GM21367 (cell line): ENCODE results near the gene SNX27.

Experiments used
- ATAC-seq: cut with Tn5 transposase; IDR thresholded peaks from one replicate; pipeline ENCODE4 v1.9.1; 2021; ENCODE audit not compliant: unreplicated experiment

SNX27 gene

DNA sequence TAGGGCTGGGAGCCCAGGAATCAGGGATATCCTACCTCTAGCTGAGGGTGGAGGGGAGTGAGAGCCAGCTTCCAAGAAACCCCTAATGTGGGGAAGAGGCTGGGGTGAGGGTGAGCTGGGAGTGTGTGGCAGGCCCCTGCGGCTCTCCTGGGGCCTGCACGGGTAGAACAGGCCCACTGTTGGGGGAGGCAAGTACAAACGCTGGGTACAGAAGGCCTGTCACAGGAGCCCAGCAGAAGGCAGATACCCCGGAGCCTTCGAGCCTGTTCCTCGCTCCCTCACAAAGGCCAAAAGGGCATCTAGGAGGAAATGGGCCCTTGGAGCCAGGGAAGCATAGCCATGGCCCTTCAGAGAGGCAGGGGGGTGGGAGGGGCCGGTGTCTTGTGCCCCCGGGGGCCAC is 91.1 kb downstream of the SNX27 start:
- ATAC-seq: no peak

DNA sequence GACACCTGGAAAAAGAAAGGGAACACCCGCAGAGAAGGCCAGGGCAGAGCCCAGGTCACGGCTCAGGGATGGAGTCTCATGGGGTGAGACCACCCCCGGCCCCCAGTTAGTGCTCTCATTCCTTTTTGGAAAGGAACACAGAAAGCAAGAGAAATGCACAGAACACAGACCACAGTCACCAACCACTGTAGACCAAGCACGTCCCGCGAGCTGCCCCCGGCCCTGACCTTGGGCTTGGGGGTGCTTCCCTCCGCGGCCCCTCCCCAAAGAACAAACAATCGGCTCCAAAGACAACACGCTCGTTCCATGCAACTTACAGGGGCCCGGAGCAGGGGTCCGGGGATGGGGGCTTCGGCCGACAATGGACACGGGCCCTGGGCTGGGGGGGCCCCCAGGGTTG is 92.0 kb downstream of the SNX27 start:
- no peak for ATAC-seq

GRCh38 chr1:151704246-151704645 is 92.4 kb downstream of the SNX27 start:
- no peak for ATAC-seq

- no peak for ATAC-seq
These were observed 93.3 kb downstream of the SNX27 start for GRCh38 chr1:151705146-151705545.

DNA sequence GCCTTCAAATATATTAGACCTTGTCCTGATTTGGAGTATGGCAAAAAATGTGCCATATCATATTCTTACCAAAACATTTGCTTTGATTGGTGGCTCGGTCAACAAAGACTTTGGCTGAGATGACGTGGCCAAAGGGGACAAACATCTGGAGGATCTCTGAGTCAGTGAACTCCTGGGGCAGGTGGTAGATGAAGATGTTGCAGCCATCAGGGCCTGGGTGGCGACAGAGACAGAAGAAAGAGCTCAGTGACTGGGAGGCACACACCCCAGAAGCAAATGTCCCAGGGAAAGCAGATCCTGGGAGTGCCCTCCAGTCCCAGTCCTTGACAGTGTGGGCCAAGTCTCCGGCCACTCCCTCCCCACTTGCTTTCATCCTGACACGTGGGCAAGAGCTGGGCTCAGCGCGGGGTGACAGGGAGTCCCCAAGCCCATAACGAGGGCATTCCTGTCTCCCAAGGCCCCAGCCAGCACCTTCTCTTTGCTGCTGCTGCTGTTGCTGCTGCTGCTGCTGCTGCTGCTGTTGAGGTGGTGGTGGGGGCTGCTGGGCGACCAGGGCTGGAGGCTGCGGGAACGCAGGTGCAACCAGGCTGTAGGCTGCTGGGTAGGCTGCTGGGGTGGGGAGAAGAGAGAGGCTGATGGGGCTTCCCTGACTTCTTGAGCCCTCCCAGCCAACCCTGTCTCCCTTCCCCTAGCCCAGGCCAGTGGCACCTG is 94.1 kb downstream of the SNX27 start:
- ATAC-seq: no peak

GRCh38 chr1:151706464-151707415 is 94.9 kb downstream of the SNX27 start:
- ATAC-seq: no peak

DNA sequence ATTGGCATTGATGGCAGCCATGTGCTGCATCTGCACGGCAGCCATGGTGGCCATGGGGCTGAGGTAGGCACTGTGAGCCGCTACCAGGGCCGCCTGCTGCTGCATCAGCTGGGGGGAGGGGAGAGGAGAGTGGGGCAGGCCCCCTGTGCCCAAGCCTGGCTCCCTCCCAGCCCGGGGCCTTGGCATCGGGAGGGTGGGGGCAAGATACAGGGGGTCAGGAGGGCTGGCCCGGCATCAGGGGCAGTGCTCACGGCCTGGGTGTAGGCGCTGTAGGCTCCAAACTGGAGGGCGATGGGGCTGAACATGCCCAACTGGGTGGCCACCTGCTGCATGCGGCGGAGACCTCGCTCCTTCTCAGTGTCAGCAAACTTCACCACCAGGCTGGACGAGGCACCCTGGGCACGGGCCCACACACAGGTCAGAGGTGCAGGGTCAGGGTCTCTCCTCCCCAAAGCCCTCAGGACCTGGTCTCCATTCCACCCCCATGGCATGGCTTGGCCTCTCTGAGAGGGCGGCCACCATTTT is 95.8 kb downstream of the SNX27 start:
- ATAC-seq: no peak

DNA sequence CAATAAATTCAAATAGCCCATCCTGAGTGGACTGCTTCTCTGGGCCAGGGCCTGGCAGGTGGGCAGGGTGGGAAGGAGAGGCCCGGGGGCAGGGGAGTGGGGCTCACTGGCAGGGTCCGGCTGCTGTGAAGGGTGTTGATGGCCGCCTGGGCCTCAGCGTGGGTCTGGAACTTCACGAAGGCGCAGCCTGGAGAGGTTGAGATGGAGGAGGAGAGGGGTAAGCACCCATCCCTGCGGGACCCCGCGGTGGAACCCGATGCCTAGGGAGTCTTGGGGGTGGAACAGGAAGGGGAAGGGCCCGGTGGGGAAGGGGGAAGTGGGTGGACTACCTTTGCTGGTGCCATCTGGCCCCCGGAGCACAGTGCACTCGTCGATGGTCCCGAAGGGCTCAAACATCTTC is 97.0 kb downstream of the SNX27 start:
- ATAC-seq: no peak

DNA sequence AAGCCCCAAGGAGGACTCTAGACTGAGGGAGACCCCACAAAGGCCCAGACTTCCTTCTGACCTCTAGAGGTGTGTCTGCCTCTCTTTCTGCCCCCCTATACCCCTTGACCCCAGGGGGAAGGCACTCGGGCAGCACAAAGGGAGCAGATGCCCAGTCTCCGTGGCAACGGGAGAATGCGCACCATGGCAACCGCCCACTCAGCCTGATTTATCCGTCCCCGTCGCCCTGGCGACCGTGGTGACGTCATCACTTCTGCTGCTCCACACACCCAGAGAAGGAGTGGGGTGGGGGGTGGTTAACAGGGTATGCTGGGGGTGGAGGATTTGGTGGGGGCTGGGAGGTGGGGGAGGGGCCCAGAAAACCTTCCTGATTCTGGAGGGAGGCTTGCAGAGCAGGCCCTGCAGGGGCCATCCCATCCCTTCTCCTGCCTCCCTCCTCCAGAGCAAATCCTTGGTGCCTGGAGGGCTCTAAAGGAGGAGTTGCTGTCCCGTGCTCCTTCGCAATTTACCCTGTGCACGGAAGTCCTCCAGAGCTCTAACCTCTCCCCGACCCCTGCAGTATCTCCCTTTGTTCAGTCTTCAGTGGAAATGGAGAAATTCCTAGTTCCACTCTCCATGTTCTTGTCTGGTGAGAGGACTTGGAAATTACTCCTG is 98.5 kb downstream of the SNX27 start:
- no peak for ATAC-seq

GRCh38 chr1:151711044-151711800 is 99.4 kb downstream of the SNX27 start:
- no peak for ATAC-seq

DNA sequence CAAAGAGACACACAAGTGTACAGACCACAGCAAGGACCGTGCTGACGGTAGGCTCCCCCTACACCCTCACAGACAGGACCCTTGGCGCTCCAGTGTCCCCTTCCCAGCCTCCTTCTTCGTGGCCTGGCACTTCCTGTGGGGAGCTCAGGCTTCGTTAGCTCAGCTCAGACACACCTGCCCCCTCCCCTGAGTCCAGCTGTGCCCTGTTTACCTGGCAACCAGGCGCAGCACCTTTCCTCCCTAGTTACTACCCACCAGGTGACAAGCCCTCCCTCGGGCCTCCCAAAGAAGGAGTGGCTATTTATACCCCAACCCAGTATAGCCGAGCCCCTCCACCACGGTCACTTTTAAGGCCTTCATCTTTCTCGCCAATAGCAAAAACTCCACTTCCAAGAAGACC is 100.1 kb downstream of the SNX27 start:
- ATAC-seq: no peak

DNA sequence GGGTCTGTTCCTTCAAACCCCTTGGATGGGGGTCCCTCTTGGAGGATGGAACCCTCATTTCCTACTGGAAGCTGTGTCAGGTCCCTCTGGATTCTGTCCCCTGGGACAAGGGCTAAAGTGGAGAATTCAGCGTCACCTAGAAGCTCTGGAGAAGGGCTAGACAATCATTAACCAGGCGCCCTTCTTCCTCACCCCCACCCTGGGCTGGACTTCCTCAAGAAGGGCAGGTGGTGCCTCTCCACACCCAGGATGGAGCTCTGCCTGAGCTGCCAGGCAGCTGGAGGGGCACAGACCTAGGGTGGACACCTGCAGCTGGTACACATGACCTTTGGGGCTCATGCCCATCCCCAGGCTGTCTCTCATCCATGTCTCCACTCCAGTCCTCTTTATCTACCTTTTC is 101.2 kb downstream of the SNX27 start:
- no peak for ATAC-seq

- ATAC-seq: no peak
These were observed 102.0 kb downstream of the SNX27 start for GRCh38 chr1:151713874-151714273.

DNA sequence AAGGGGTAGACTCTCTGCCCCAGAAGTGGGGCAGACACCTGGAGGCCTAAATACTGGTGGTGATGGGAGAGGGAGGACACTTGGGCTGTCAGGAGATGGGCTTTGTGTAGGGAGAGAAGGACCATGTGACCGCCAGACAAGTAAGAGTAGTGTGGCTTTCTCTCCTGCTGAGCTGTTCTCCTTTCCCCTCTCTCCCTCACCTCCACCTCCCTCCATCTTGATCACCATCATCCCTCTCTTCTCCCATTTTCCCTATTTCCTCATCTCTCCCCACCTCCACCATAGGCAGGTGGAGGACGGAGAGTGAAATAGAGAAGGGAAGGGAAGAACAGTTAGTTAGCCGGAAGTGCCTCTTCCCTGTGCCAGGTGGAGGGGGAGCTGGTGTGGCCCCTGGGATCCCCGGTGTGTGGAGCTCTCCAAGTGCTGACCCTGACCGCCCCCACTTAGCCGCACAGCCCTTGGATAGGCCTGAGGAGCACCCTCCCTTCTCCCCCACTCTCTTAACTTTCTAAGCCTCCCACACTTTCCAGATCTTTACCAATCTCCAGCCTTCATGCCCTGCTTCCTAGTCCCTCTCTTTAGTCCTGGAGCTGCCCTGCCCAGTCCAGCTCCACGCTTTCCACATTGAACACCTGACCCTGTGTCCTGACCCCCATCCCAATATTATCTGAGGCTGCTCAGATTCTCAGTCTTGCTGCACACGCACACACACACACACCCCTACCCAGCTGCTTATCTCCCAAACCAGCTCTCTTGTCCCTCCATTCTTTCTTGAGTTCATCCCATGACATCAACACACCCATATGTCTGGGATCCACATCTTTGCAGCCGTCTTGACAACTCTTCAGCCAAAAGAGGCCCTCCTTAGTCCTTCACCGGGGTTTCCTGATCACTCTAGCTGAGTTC is 103.2 kb downstream of the SNX27 start:
- ATAC-seq: no peak

GRCh38 chr1:151715726-151716404 is 104.0 kb downstream of the SNX27 start:
- ATAC-seq: no peak

DNA sequence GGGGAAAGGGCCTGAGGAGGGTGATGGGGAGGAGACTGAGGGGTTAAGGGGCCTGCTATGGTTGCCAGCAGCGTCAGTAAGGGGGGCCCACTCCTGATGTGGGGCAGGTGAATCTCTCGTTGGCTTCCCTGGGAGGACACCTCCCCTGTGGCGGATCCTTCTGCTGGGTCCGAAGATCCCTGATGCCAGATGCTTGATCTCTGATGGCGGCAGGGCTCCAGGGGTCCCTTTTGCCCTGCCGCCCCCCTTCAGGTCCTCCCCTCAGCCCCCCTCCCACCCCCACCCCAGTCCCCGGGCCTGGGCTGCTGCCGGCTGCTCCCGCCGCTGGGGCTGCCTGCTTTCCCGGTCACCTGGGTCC is 104.5 kb downstream of the SNX27 start:
- no peak for ATAC-seq

DNA sequence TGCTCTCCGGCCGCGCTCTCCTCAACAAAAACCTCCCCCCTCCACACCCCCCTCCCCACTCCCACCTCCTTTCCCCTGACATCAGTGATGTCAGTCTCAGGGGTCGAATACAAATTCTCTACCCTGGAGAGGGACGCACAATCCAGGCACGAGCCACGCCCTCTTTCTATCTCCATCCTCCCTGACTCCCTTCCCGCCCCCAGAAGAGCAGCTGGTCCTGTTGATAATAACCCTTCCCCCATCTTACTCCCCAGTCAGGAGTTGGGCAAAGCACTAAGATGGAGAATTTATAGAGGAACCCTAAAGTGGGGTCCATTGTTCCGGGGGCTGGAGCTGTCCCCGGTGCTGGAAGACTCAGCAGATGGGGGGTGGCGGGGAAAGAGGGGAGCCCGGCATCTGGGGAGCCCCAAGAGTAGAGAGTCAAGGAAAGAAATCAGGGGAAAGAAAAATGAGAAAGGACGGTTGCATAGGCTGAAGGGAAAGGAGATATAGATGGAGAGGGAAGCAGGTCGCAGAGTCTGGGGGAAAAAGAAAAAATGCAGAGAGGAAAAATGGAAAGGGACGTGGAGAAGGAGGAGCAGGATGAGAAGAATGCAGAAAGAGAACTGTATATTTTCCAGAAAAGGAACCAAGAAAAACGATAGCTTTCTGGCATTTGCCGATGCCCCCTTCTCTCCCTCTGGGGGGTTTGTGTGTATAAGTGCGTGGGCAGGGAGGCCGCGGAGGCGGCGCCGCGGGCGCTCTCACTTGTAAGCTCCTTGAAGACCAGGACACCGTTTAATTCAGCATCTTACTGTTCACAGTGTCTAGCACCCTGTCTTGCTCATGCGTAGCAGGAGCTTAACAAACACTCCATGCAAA is 105.2 kb downstream of the SNX27 start, which contains the start of gene CELF3:
Gene CELF3 (minus strand): TSS at position 33 of the 861 bp plus-strand sequence. CDS start 783 bp downstream, outside the sequence.
- ATAC-seq: no peak

- no peak for ATAC-seq
These were observed 106.2 kb downstream of the SNX27 start for GRCh38 chr1:151718011-151718431.
